HG03108 (cell line): ENCODE results near the gene BARX2.

Source experiments
- ATAC-seq: cut with Tn5 transposase; IDR thresholded peaks from one replicate; pipeline ENCODE4 v1.9.1; 2021; ENCODE audit warnings: moderate library complexity; ENCODE audit not compliant: unreplicated experiment

BARX2 gene

DNA sequence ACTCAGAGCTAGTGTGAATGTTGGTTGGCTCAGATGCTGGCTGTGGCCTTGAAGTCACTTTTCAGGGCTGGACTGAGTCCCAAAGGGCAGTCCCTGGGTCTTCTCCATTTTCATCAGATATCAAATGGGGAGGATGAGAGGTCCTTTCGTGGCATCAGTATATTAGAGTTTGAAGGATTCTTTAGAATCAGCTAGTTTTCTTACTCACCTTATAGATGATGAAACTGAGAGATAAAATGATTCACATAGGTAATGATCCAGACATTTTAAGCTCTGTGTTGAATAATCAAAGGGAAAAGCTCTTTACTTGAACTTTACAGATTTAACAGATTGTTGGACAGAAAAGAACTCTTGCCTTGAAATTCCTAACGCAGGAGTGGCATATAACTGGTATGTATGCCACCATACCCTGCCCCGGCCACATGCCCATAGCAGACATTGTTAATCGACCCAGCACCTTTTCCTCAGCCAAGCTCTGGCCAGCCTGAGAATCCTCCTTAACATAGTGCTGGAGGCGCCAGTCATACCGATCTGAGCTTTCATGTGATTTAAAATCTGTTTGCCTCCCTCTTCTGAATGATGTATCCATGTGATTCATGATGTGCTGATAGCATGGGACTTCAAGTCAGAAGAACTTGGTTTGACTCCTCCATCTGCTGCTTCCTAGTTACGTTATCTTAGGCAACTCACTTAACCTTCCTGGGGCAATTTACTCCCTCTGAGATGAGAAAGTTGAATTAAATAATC, 60.0 kb downstream of the BARX2 start:
- no peak for ATAC-seq

DNA sequence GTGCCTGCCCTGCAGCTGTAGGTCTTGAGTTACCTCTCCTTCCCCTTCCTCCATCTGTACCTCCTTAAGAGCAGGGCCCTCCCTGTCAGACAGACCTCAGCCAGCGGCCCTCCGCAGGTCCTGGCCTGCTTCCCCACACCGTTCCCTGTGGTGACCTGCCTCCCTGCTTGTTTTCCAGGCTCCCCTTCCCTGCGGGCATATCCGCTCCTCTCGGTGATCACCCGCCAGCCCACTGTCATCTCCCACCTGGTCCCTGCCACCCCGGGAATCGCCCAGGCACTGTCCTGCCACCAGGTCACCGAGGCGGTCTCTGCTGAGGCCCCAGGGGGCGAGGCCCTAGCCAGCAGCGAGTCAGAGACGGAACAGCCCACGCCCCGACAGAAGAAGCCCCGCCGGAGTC, 60.9 kb downstream of the BARX2 start:
- ATAC-seq = no peak

DNA sequence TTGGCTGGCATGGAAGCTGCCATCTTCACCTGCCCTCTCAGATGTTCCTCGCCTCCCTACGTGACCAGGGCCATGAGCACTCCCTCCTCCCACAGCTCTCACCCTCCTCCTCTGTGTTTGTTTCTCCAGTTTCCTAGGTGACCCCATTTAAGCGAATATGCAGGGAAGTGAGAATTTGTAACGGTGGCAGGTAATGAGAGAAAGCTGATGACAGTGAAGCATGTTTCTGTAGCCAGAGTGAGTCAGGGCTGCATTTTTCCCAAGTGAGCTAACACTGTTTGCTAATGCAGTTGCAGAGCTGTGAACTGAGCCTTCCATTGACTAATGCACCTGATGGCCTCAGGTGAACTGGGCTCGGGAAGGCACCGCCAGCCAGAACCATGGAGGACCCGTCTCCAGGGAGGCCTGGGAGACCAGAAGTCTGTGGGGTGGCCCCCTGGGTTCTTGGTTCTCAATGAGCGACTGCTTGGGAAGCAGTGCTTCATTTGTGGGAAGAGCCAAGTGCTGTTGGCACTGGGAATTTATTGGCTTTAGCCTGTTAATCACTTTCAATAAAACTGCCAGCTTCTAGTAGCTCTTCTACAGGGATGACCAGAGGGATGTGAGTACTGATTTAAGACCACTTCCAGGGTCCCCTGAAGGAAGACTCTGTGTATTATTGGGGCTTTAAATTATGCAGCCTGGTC, 64.5 kb downstream of the BARX2 start:
- ATAC-seq = no peak

DNA sequence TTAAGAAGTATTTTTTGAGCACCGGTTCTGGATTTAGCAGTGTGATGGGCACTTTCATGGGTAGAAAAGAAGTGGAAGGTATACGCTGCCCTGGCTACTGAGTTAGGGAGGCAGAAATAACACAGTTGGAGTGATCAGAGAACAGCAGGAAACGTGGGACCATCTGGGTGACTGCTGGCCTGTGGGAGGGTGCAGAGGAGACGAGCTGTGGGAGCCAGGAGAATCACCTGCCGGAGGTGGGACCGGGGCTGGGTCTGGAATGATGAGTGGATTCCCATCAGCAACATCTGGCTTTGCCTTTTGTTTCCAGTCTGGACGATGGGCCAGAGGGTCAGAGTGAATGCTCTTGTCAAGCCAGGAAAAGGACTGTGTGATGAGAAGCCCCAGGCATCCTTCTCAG, 66.5 kb downstream of the BARX2 start:
- ATAC-seq = no peak

DNA sequence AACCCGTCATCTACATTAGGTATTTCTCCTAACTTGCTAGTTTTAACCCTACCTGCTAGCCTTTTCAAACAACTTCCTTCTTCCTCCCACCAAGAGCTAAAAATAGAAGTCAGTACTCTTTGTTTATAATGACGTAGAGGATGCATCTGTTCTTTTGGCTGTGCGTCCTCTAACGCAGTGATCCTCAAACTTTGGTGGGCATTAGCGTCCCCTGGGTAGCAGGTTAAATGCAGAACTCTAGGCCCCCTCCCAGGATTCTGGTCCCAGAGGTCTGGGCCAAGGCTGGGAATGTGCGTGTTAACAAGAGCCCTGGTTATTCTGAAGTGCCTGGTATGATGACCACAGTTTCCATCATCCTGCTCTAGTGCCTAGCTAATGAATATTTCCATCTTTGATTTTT, 67.6 kb downstream of the BARX2 start:
- ATAC-seq = no peak

DNA sequence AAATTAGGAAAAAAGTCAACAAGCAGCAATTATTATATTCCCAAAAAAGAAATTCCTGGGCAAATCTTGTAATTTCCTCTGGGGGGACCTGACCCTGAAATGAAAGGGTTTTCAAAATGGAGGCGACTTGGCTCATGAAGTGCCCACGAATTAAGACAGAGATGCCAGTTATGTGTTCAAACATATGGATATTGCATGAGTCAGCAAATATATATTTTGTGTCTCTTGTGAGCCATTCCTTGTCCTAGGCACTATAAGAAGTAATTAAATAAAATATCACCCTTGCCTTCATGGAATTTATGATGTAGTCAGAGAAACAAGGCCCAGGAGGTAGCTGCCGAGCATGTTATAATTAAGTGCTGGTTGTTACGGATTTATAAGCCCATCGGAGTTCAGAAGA, 68.6 kb downstream of the BARX2 start:
- no peak for ATAC-seq

DNA sequence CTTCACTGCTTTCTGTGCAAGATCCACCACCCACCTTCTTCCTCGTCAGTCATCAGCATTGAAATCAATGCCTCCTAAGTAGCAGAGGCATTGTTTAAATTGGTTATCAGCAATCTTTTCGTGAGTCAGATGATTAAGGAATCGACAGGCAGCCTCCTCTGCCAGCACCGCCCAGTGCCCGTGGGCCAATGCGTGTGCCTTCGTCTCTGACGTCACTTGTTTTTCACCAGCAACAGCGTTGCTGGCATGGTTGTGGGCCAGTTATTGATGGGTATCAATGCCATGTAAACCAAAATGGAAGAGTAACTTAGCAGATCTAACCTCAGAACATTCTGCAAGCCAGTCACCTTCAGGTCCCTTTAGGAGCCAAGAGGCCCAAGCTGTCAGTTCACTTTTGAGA, 69.6 kb downstream of the BARX2 start:
- ATAC-seq = no peak

DNA sequence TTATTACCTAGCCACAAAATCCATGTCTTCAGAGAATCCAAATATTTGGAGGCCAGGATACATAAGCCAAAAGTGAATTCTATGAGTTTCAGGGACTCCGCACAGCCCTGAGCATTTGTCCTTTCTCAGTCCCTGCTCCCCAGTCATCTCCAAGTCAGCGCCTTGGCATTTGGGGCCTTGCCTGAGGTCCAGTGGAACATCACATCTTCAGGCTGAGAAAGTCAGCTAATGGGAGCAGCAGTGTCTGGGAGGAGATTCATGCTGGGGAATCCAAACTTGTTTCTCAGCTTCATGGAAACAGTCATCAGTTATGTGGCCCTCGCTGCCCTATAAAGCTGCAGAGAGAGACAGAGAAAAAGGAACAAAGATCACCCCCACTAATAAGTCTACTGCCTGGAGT, 70.9 kb downstream of the BARX2 start:
- ATAC-seq = no peak

DNA sequence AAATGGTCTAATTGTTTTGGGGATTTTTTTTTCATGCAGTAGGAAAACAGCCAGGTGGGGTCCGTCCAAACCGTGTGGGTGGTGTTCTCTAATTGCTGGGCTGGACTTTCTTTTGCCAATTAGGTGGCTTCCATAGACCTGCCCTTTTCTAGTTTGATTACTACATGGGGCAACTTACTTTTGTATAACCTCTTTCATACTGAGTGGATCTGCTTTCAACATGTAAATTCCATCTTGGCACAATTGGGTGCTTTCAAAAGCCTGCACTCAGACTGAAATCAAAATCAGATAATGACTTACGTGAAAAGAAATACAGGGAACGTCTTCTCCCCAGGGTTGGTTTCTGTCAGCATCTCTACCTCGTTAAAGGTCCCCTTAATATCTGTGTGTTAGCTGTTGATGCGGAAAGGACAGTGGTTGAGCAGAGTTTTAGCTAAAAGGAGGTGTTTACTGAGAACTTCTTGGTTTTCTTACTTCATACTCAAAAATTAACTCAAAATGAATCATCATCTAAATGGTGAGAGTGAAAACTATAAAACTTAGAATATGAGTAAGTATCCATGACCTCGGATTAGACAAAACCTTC, 72.1 kb downstream of the BARX2 start:
- no peak for ATAC-seq

DNA sequence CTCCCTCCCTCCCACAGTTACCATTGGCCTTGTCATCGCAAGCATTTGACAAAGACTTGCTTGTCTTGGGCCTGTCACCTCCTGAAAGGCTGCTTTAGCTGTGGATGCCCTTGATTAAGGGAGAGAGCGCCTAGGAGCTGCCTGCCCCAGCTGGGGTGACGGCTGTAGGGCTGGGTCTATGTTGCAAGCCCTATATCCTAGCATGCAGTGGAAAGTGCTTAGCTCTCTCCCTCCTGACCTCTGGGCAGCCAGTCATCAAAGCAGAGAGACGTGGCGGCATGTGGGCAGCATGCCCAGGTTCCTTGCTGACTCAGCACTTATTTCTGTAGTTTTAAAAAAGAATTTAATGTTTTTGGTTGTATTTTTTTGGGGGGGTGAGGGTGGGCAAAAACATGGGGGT, 75.9 kb downstream of the BARX2 start:
- no peak for ATAC-seq

DNA sequence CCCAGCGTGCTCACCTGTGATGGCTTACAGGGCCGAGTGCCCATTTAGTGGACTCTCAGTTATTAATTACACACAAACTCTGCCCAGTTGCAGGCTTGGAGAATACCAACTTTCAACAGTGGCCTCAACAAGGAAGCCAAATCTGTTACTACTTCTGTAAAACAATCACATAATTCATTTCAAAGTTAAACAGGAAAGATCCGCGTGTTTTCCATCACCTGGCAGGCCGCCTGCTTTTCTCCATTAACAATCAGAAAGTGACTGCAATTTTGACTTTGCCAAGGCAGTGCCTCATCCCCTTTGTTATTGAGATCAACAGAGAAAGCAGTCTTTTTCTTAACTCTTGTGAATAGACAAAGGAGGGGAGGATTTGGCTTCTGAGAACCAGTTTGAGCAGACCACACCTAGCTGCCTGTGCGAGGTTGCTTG, 77.7 kb downstream of the BARX2 start:
- no peak for ATAC-seq

DNA sequence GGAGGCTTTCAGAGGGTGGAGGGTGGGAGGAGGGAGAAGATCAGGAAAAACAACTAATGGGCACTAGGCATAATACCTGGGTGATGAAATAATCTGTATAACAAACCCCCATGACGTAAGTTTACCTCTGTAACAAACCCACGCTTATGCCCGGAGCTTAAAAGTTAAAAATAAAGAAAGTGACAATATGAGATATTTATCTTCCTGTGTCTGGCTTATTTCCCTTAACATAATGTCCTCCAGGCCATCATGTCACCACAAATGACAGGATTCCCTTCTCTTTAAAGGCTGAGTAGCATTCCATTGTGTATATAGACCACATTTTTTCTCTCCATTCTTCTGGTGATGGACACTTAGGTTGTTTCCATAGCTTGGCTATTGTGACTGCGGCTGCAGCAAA, 79.5 kb downstream of the BARX2 start:
- no peak for ATAC-seq

DNA sequence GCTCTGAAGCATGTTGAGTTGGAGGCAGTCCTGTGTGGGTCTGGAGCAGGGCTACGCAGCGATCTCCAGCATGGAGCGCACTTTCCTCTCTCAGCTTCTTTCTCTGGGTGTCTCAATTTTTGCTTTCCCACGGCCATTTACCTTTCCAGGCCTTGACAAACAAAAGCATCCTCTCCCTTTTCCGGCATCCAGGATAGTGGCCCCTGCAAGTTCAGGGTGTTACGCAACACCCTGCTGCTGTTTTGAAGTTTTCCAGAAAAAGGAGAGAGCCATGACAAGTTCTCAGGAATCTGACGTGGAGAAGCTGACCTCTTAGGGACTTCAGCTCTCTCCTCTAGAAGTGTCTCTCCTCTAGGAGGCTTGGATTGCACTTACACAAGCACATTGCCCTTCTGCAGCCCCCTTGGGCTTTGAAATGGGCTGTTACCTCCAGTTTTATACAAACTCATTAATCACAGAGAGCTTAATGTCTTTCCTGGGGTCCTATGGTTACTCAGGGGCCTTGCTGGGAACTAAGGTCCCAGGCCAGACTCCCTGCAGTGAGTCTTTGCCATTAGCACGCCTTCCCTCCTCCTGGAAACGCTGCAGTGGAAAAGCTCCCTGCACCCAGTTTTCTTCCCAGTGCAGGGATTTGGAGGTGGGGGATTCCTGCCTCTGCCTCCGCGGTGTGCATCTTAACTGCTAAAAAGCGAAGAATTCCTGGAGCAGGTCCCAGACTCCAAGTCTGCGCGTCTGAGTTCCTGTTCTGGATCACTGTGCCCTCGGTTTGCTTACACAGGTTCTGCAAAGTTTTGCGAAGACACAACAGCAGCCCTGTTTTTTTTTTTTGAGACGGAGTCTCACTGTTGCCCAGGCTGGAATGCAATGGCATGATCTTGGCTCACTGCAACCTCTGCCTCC, 80.4 kb downstream of the BARX2 start:
- no peak for ATAC-seq

DNA sequence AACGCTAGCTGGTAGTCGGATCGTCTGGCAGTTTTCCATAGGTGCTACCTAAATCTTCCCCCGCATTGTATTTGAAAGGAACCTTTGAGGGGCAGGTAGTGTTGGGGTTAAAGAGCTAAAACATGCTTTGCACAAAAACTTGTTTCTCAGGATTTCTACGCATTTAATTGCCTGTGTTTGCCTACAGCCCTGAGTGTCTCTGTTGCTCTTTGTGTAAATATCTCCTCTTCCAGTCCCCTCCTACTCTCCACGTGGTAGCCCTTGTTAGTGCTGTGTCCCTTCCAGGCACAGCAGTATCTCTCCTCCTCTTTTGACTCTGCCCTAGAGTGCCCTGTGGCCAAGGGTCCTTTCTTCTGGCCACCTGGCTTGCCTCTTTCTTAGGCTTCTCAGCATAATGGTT, 81.7 kb downstream of the BARX2 start:
- no peak for ATAC-seq

DNA sequence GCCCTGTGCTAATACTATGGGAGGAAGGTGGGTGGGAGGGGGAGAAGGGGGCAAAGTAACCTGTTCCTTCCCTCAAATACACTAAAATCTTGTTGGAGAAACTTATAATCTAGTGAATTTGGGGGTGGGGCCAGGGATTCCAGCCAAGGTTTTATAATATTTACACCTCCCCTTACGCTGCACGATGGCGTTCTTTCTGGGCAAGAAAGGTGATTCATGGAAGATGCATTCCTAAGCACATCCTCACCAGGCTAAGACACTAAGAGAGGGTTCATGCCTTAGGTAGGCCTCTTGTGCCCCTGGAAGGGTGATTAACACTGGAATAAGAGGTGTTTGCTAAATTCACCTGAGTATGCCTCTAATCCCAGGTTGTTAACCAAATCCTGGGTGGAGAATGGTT, 82.6 kb downstream of the BARX2 start:
- ATAC-seq = no peak

DNA sequence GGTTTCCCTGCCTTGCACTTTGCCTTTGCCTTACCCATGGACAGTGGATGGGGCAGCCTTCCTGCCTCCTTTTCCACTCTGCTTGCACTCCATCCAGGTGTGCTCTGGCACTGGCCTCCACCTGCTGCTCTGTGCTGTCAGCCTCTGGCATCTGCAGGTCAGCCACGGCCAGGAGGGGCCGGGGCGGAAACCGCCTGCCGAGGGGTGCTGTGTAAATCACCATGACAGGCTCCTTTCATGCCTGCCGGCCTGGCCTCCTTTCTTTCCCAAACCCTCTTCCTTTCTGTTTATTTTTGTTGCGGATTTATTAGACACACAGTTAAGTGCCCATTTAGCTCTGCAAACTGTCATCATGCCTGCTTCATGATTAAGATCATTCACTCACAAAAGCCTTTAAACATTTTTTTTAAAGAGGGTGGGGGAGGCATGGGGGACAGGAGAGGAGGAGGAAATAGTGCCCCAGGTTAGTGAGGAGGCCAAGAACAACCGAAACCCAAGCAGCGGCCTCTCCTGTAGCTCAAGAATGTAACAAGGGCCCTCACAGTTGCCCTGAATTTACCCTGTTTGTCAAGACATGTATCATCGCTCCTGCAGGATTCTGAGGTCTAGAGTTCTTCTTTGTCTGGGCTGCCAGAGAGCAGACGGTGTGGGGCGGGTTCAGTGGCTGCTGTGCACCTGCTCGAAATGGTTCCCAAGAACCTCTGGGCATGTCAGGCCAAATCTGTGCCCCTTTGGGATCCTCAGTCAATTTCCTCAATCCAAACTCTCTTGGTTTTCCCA, 83.3 kb downstream of the BARX2 start:
- ATAC-seq = no peak

DNA sequence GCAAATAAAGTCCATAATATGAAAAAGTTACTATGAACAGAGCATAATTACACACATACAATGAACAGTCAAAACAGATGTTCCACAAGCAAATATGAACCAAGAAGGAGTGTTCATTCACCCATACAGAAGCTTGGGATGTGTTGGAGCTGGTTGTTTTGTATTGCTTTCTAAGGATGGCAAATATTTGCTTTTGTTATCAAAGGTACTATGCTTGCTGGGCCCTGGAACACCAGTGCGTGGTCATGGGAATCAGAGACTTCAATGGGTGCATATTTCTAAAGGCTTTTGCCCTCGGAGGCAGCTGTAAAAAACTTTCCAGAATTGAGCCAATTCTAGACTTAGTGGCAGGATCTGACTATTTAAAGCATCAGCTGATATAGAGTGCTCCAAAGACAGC, 85.1 kb downstream of the BARX2 start:
- no peak for ATAC-seq

DNA sequence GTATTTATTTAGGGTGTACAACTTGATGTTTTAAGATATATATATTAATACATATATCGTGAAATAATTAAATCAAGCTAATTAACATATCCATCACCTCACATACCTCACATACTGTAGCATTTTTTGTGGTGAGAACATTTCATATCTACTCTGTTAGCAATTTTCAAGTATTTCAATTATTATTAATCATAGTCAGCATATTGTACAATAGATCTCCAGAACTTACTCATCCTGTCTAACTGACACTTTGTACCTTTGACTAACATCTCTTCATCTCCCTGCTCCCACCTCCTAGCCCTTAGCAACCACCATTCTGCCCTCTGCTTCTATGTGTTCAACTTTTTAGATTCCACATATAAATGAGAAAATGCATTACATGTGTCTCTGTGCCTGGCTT, 108.4 kb downstream of the BARX2 start:
- no peak for ATAC-seq

DNA sequence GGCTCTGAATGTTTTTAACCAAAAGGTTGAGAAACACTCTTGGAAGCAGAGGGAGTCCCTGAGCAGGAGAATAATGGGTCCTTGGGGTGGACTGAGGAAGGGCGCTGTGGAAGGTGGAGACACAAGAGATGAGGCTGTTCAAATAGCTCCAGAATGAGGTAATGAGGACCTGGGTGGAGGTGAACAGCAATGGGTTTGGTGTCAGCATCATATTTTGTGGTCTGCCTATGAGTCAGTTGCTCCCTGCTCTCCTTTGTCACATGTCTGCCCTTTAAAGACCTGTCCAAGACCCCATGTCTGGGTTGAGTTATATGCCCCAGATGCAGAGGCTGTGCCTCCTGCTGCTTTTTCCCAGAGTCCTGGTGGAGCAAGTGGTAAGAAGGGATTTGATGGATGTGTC, 113.6 kb downstream of the BARX2 start:
- no peak for ATAC-seq

DNA sequence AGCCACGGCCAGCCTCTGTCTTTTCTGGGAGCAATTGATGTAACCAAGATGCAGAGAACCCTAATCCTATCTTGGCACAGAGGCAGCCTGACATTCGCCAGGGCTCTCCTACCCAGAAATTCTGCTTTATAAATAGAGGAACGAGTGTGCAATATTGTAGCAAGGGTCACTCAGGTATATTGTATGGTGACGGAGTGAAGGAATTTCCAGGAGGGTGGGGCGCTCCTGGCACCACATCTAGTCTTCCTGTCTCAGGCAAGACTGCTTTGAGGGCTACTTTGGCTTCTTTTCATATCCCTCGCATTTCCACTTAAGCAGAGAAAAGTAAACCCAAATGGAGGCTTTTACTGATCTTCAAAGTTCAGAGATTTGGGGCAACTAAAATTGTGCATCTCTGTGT, 114.4 kb downstream of the BARX2 start:
- no peak for ATAC-seq

DNA sequence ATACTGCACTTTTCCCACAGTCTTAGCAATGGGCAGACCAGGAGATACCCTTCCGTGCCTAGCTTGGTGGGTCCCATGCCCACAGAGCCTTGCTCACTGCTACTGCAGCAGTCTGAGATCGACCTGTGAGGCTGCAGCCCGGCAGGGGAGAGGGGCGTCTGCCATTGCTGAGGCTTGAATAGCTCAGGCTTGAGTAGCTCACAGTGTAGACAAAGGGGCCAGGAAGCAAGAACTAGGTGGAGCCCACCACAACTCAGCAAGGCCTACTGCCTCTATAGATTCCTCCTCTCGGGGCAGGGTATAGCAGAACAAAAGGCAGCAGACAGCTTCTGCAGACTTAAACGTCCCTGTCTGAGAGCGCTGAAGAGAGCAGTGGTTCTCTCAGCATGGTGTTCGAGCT, 118.1 kb downstream of the BARX2 start:
- no peak for ATAC-seq
